ENCODE measurements around the gene ATP11A. TPM values are rescaled to one million over a fixed set of nuclear protein-coding genes. Genes with fewer than 3 reads are reported as not detected.

The ATP11A gene
- total RNA-seq, 1 experiment from 2014 or later: 80.4 TPM

DNA sequence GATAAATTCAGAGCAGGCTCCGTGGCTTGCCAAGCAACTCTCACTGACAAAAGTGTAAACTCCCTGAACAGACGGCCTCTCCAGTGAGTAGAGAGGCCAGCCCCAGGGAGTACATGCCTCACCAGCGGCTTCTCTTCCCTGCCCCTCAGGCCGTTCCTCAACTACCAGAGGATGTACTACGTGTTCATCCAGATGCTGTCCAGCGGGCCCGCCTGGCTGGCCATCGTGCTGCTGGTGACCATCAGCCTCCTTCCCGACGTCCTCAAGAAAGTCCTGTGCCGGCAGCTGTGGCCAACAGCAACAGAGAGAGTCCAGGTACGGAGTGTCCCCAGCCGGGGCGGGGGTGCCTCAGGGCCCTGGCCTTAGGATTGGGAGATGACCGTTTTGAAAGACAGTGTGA, 185.8 kb downstream of the ATP11A start:
- Histone ChIP-seq H3K4me3 (replicated peaks in 1 of 2; ENCODE audit: low read depth in 1 of 2, low read length in 2 of 2) (no peak overlapping the region), H3K79me2 (ENCODE audit: insufficient read depth, low read length) (no peaks in the 10 kb centered on the region), H3K9me3 (ENCODE audit: control insufficient read depth in 1 of 2, insufficient read depth in 1 of 2, low read depth in 1 of 2, low read length in 2 of 2) (no peaks in the 10 kb centered on the region), H2AFZ (ENCODE audit: low read depth, low read length, poor library complexity, severe bottlenecking) (no peak overlapping the region), H3K9ac (ENCODE audit: low read length) (no peak overlapping the region), H3K27ac (ENCODE audit: low read depth, low read length) (no peak overlapping the region), H3K4me2 (ENCODE audit: low read length) (no peak overlapping the region), H3K4me1 (ENCODE audit: control insufficient read depth in 1 of 2, insufficient read depth in 2 of 2, low read length in 2 of 2) (peaks cover 28 to 34% of the 10 kb centered on the region in 2 experiments), H3K9me2 (ENCODE audit: insufficient read depth) (no peaks in the 10 kb centered on the region), H3K36me3 (ENCODE audit: control insufficient read depth in 1 of 2, insufficient read depth in 2 of 2, low read length in 2 of 2) (peaks cover 2 to 17% of the 10 kb centered on the region in 2 experiments; a peak in 3 of 4 replicates), H3K27me3 (ENCODE audit: insufficient read depth, low read length) (no peaks in the 10 kb centered on the region), H4K20me1 (ENCODE audit: insufficient read depth) (no peaks in the 10 kb centered on the region)
- intact Hi-C loops (cut with micrococcal nuclease): no loop called here
- RAD21 ChIA-PET (ENCODE audit: low non-redundant PET in 1 of 2, low total read pairs in 2 of 2, uncharacterized antibody in 2 of 2, unreplicated experiment in 2 of 2): no interaction called here
- no peak for TF ChIP-seq SIN3A (IDR thresholded peaks at IDR 0.05; ENCODE audit: low read depth)
- no peak for TF ChIP-seq EGR1 (IDR thresholded peaks at IDR 0.05; ENCODE audit: low read depth)
- TF ChIP-seq CBX3 (IDR thresholded peaks at IDR 0.05; ENCODE audit: low read depth): no peak
- TF ChIP-seq EZH2phosphoT487 (IDR thresholded peaks at IDR 0.05; ENCODE audit: borderline replicate concordance): no peak
- no peak for TF ChIP-seq ZNF274 (IDR thresholded peaks at IDR 0.05; ENCODE audit: low read depth, low read length)
- TF ChIP-seq RAD21 (IDR thresholded peaks at IDR 0.05; ENCODE audit: low read depth): no peak
- no peak for TF ChIP-seq YY1 (IDR thresholded peaks at IDR 0.05; ENCODE audit: extremely low read depth, insufficient replicate concordance, low read depth, low read length)
- no peak for TF ChIP-seq SP1 (IDR thresholded peaks at IDR 0.05; ENCODE audit: low read depth)
- no peak for TF ChIP-seq POLR2AphosphoS5 (IDR thresholded peaks at IDR 0.05; ENCODE audit: low read depth, low read length)
- no peak for TF ChIP-seq TCF7L2 (IDR thresholded peaks at IDR 0.05; ENCODE audit: borderline replicate concordance, extremely low read depth, insufficient read depth, insufficient read length)
- no peak for TF ChIP-seq POLR2A (IDR thresholded peaks at IDR 0.05; ENCODE audit: borderline replicate concordance, extremely low read depth, insufficient read depth, insufficient read length)
- no TSS peak for BruUV-seq (replicated peaks)
- ATAC-seq (no peak), DNase-seq (ENCODE audit: low read depth, low spot score) (no peak)
- POLR2A ChIA-PET: no interaction called here
- CTCF ChIA-PET: no interaction called here

DNA sequence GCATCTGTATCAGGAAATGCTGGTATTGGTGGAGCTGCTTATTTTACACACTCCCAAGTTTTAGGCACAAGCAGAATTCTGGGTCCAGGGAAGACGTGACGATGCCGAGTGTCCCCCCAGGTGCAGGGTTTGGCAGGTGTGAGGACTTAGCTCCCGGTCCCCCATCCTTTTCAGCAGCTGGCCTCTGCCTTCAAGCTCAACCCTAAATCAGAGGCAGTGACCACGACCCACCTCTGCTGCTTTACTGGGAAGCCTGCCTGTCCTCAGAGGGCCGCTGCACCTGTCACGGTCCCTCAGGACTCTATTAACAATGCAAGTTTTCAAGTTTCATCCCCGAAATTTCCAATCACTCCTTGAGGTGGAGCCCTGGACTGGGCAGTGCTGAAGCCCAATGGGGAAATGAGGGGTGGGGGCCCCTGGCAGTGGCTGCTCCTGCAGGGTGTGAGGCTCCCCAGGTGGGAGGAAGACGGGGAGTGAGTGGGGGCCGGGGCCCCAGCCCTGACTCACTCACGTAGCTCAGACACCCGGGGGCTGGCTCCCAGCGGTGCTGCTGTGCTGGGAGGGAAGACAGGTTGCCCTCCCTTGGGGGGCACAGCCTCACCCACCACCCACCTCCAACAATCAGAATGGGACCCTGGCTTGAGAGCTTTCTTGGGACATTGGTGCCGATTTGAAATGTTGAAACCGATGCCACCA, 186.6 kb downstream of the ATP11A start:
- H4K20me1 ChIP-seq (ENCODE audit: insufficient read depth): no peaks in the 10 kb centered on the region
- no peak overlapping the region for H3K4me2 ChIP-seq (ENCODE audit: low read length)
- H3K79me2 ChIP-seq (ENCODE audit: insufficient read depth, low read length): no peaks in the 10 kb centered on the region
- H3K27ac ChIP-seq (ENCODE audit: low read depth, low read length): no peak overlapping the region
- H3K36me3 ChIP-seq (ENCODE audit: control insufficient read depth in 1 of 2, insufficient read depth in 2 of 2, low read length in 2 of 2): peaks cover 2 to 17% of the 10 kb centered on the region in 2 experiments; a peak in 3 of 4 replicates
- no peak overlapping the region for H2AFZ ChIP-seq (ENCODE audit: low read depth, low read length, poor library complexity, severe bottlenecking)
- no peak overlapping the region for H3K9ac ChIP-seq (ENCODE audit: low read length)
- ChIA-PET POLR2A (no interaction called here), RAD21 (ENCODE audit: low non-redundant PET in 1 of 2, low total read pairs in 2 of 2, uncharacterized antibody in 2 of 2, unreplicated experiment in 2 of 2) (no interaction called here), CTCF (no interaction called here)
- no TSS peak for BruUV-seq (replicated peaks)
- H3K9me2 ChIP-seq (ENCODE audit: insufficient read depth): no peaks in the 10 kb centered on the region
- H3K9me3 ChIP-seq (ENCODE audit: control insufficient read depth in 1 of 2, insufficient read depth in 1 of 2, low read depth in 1 of 2, low read length in 2 of 2): no peaks in the 10 kb centered on the region
- peaks cover 28 to 30% of the 10 kb centered on the region in 2 experiments for H3K4me1 ChIP-seq (ENCODE audit: control insufficient read depth in 1 of 2, insufficient read depth in 2 of 2, low read length in 2 of 2)
- TF ChIP-seq JUND (IDR thresholded peaks at IDR 0.05): no peak
- TF ChIP-seq SP1 (IDR thresholded peaks at IDR 0.05; ENCODE audit: low read depth): no peak
- TF ChIP-seq EZH2phosphoT487 (IDR thresholded peaks at IDR 0.05; ENCODE audit: borderline replicate concordance): no peak
- no peak for TF ChIP-seq SRF (IDR thresholded peaks at IDR 0.05; ENCODE audit: low read depth)
- no peak for TF ChIP-seq POLR2A (IDR thresholded peaks at IDR 0.05; ENCODE audit: borderline replicate concordance, extremely low read depth, insufficient read depth, insufficient read length)
- no peak for TF ChIP-seq ZNF274 (IDR thresholded peaks at IDR 0.05; ENCODE audit: low read depth, low read length)
- intact Hi-C loops (cut with micrococcal nuclease): no loop called here
- H3K4me3 ChIP-seq (replicated peaks in 1 of 2; ENCODE audit: low read depth in 1 of 2, low read length in 2 of 2): no peak overlapping the region
- no peak for DNase-seq (ENCODE audit: low read depth, low spot score)
- H3K27me3 ChIP-seq (ENCODE audit: insufficient read depth, low read length): no peaks in the 10 kb centered on the region
- ATAC-seq: no peak

All from HCT116 (cell line).